Suprapubic skin (tissue), 2 donors: Measurements from ENCODE around the gene RPL13.

ENCODE experiments used
- EP300 ChIP-seq: sonication (generic); formaldehyde crosslinking; IDR thresholded peaks from one replicate; pipeline ENCODE4 v1.6.1; 2017; ENCODE audit warnings: antibody characterized with exemption
- POLR2A ChIP-seq, 2 donors: fragments of 450-650 bp; IDR thresholded peaks; one replicate each; pipeline ENCODE4 v1.6.1; 2017; ENCODE audit warnings: antibody characterized with exemption in 2 of 2, mild to moderate bottlenecking in 2 of 2, moderate library complexity in 2 of 2

DNA sequence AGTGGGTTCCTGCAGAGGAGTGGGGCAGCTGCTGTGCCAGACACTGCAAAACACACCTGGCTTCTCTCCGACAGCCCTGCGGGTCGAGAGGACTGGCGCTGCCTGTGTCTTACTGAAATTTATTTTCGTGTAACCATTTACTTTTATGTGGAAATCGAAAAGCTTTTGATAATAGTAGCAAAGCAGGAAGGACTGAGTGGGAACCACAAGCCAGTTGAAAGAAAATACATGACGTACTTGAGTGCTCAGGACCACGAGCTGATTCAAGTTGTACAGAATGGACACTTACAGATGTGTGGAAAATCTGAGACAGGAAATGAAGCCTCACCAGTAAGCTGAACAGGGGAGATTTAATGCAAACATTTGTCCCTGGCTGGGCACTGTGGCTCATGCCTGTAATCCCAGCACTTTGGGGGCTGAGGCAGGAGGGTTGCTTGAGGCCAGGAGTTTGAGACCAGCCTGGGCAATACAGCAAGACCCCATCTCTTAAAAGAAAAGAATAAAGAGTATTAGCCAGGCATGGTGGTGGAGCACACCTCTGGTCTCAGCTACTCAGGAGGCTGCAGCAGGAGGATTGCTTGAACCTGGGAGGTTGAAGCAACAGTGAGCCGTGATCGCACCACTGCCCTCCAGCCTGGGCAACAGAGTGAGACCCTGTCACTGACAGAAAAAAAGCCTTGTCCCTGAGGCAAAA lies 11.3 kb upstream of the RPL13 start:
- TF ChIP-seq POLR2A (IDR thresholded peaks at IDR 0.05) (no peak), EP300 (no peak)
